ENCODE measurements around the gene EIF3J.

EIF3J gene

GRCh38 chr15:44580105-44580504, 43.2 kb downstream of the EIF3J start:
- peak overlapping the region; percentile 64 for H3K27ac ChIP-seq

GRCh38 chr15:44584162-44584749, 47.3 kb downstream of the EIF3J start:
- no peak for TF ChIP-seq ZFX (IDR thresholded peaks at IDR 0.05)
- peak; percentile 82 for TF ChIP-seq CTCF (conservative IDR thresholded peaks at IDR 0.05)
- no peak overlapping the region for H3K27ac ChIP-seq

More at GRCh38 chr15:44580105-44580504, 43.2 kb downstream of the EIF3J start:
- TF ChIP-seq ZFX (IDR thresholded peaks at IDR 0.05): no peak
- no peak for TF ChIP-seq CTCF (conservative IDR thresholded peaks at IDR 0.05)

- no peak overlapping the region for H3K27ac ChIP-seq
- TF ChIP-seq ZFX (IDR thresholded peaks at IDR 0.05) (no peak), CTCF (conservative IDR thresholded peaks at IDR 0.05) (no peak)
Observed at GRCh38 chr15:44585633-44586032, 48.7 kb downstream of the EIF3J start.

DNA sequence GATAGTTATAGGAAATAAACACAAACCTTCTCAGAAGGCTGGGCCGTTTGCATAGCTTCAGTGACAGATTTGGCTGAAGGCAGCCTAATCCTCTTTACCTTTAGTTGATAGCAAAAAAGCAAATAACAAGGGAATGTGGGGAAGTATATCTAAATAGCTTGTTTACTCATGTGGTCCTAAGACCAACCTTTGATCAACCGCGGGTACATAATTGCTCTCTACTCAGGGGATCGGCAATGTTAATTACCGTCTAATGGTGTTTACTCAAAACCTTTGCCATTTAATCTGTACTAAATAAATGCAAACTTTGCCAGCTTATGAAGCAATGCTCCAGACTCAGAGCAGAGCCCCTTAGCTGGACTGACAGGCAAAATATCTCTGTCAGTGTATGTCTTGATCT, 51.6 kb downstream of the EIF3J start:
- TF ChIP-seq CTCF (conservative IDR thresholded peaks at IDR 0.05) (no peak), ZFX (IDR thresholded peaks at IDR 0.05) (no peak)
- H3K27ac ChIP-seq: no peak overlapping the region

DNA sequence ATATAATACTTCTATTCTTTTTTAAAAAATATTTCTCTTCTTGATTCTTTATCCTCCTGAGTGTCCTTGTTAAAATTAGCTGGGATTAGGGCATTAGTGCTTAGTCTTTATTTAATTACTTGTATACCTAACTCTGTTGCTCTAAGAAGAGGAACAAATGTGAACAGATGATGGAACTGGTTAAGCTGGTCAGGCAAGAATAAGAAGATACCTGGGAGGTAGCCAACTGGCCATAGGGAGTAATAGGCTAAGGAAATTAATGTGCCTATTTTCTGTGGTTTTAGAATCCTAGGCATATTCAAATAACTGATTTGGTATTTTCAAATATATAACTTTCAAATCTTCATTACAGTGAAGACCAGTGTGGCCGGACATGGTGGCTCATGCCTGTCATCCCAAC, 54.4 kb downstream of the EIF3J start:
- peak overlapping the region; percentile 57 for H3K27ac ChIP-seq
- TF ChIP-seq CTCF (conservative IDR thresholded peaks at IDR 0.05): no peak
- TF ChIP-seq ZFX (IDR thresholded peaks at IDR 0.05): no peak

DNA sequence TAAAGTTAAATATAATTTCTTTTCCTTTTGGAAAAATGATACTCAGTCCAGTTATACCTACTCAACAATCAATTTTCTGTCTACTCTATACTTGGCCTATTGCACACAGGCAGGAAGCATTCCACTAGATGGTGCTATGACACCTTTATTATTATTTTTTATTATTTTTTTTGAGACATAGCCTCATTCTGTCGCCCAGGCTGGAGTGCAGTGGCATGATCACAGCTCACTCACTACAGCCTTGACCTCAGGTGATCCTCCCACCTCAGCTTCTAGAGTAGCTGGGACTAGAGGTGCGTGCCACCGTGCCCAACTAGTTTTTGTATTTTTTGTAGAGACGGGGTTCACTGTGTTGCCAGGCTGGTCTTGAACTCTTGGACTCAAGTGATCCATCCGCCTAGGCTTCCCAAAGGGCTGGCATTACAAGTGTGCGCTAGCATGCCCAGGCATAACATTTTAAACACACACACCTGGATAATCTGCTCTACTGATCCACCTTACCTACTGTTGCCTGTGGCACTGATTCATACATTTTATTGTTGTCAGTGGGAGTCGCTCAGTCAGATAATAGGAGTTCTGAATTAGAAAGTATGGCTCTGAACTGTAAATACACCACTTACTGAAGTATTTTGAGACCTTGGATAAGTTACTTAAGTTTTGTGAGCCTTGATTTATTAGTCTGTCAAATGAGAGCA, 56.2 kb downstream of the EIF3J start:
- H3K27ac ChIP-seq: no peak overlapping the region
- peak; percentile 46 for TF ChIP-seq CTCF (conservative IDR thresholded peaks at IDR 0.05)
- no peak for TF ChIP-seq ZFX (IDR thresholded peaks at IDR 0.05)

GRCh38 chr15:44595246-44595645, 58.3 kb downstream of the EIF3J start:
- TF ChIP-seq CTCF (conservative IDR thresholded peaks at IDR 0.05) (no peak), ZFX (IDR thresholded peaks at IDR 0.05) (no peak)
- H3K27ac ChIP-seq: peak overlapping the region; percentile 17; the same call in 1 of the 2 replicates

All from C4-2B (cell line).